IMR-90 (cell line): ENCODE results near the gene ZNF639. TPM values are rescaled to one million over a fixed set of nuclear protein-coding genes. Genes with fewer than 3 reads are reported as not detected.

Experiments used
- ATAC-seq: fragments of 200-7000 bp; cut with Tn5 transposase; 2 replicates; pipeline ENCODE4 v1.9.1; 2020; ENCODE audit warnings: low read depth, mild to moderate bottlenecking, moderate library complexity
- BruUV-seq: library from RNA; stranded (reverse); fragments of 400-500 nt; replicated peaks from 2 replicates; lab custom pipeline; 2021; lab: Mats Ljungman, UMichigan
- CTCF ChIA-PET: fragments of 300-600 bp; formaldehyde crosslinking; extraction: SDS; loops from one replicate; lab custom pipeline; 2021; ENCODE audit warnings: antibody characterized with exemption; lab: Yijun Ruan, JAX
- POLR2A ChIA-PET: fragments of 300-600 bp; sonication (Branson Sonifier 250); formaldehyde crosslinking; loops from one replicate; lab custom pipeline; 2022; ENCODE audit warnings: antibody characterized with exemption; ENCODE audit not compliant: unreplicated experiment; lab: Charles Lee
- DNase-seq: peaks from one replicate; pipeline ENCODE4 v3.0.0; 2013
- H2AFZ ChIP-seq: replicated peaks from 2 replicates; pipeline ENCODE3; 2013; ENCODE audit warnings: low read length, mild to moderate bottlenecking; ENCODE audit not compliant: poor library complexity
- H2AK5ac ChIP-seq: 2 replicates; pipeline ENCODE4 v1.6.1; 2013; ENCODE audit warnings: low read depth, low read length, inconsistent platforms
- H2AK9ac ChIP-seq: replicated peaks from 2 replicates; pipeline ENCODE3; 2013; ENCODE audit warnings: mild to moderate bottlenecking, low read depth, low read length, moderate library complexity; ENCODE audit not compliant: poor library complexity
- H2BK120ac ChIP-seq: 2 replicates; pipeline ENCODE4 v1.6.1; 2013; ENCODE audit warnings: low read depth, low read length, inconsistent platforms
- H2BK15ac ChIP-seq: 3 replicates; pipeline ENCODE4 v1.6.1; 2013; ENCODE audit warnings: low read depth, low read length, inconsistent platforms
- H2BK20ac ChIP-seq: 2 replicates; pipeline ENCODE4 v1.6.1; 2013; ENCODE audit warnings: low read depth, mild to moderate bottlenecking, inconsistent platforms, low read length, moderate library complexity
- H2BK5ac ChIP-seq: 2 replicates; pipeline ENCODE4 v1.6.1; 2013; ENCODE audit warnings: mild to moderate bottlenecking, low read depth, low read length, inconsistent platforms; ENCODE audit not compliant: poor library complexity, severe bottlenecking
- H3K14ac ChIP-seq: replicated peaks from 2 replicates; pipeline ENCODE4 v1.6.1; 2013; ENCODE audit warnings: low read depth, low read length, inconsistent platforms
- H3K18ac ChIP-seq: 2 replicates; pipeline ENCODE4 v1.6.1; 2013; ENCODE audit warnings: low read depth, low read length, control low read depth
- H3K23ac ChIP-seq: 2 replicates; pipeline ENCODE4 v1.6.1; 2013; ENCODE audit warnings: low read depth, low read length, inconsistent platforms
- H3K27ac ChIP-seq: 2 replicates; pipeline ENCODE4 v1.5.1; 2013; ENCODE audit warnings: mild to moderate bottlenecking, control low read depth, low read length; ENCODE audit not compliant: insufficient read depth
- H3K27me3 ChIP-seq: 2 replicates; pipeline ENCODE4 v1.6.1; 2013; ENCODE audit warnings: low read length; ENCODE audit not compliant: control insufficient read depth, insufficient read depth
- H3K36me3 ChIP-seq: 2 replicates; pipeline ENCODE4 v1.6.1; 2013; ENCODE audit warnings: low read length, mixed read lengths; ENCODE audit not compliant: control insufficient read depth, insufficient read depth
- H3K4ac ChIP-seq: 2 replicates; pipeline ENCODE4 v1.6.1; 2013; ENCODE audit warnings: low read depth, low read length, inconsistent platforms
- H3K4me1 ChIP-seq: 2 replicates; pipeline ENCODE4 v1.6.1; 2013; ENCODE audit warnings: low read length, mixed read lengths; ENCODE audit not compliant: control insufficient read depth, insufficient read depth
- H3K4me2 ChIP-seq: 2 replicates; pipeline ENCODE4 v1.6.1; 2013; ENCODE audit warnings: low read depth, mild to moderate bottlenecking, control low read depth, low read length, moderate library complexity
- H3K4me3 ChIP-seq: 2 replicates; pipeline ENCODE4 v1.5.1; 2013; ENCODE audit warnings: low read depth, mild to moderate bottlenecking, control low read depth, low read length, moderate library complexity; ENCODE audit not compliant: insufficient read depth
- H3K56ac ChIP-seq: 2 replicates; pipeline ENCODE4 v1.6.1; 2013; ENCODE audit warnings: low read length, inconsistent platforms; ENCODE audit not compliant: insufficient read depth; ENCODE audit errors: extremely low read depth
- H3K79me1 ChIP-seq, 2 experiments: 2 replicates each; pipeline ENCODE4 v1.6.1; 2013; ENCODE audit warnings: low read length in 2 of 2, inconsistent platforms in 1 of 2, low read depth in 1 of 2
- H3K9ac ChIP-seq: 2 replicates; pipeline ENCODE4 v1.6.1; 2013; ENCODE audit warnings: low read depth, low read length, control low read depth
- H3K9me1 ChIP-seq: 2 replicates; pipeline ENCODE4 v1.6.1; 2013; ENCODE audit warnings: low read length, inconsistent platforms; ENCODE audit not compliant: insufficient read depth
- H3K9me3 ChIP-seq: 2 replicates; pipeline ENCODE4 v1.6.1; 2013; ENCODE audit warnings: low read length; ENCODE audit not compliant: control insufficient read depth, insufficient read depth
- H4K20me1 ChIP-seq: 2 replicates; pipeline ENCODE4 v1.6.1; 2013; ENCODE audit warnings: low read length, inconsistent platforms; ENCODE audit not compliant: insufficient read depth
- H4K5ac ChIP-seq: 2 replicates; pipeline ENCODE4 v1.6.1; 2013; ENCODE audit warnings: mild to moderate bottlenecking, low read depth, low read length, control low read depth
- H4K8ac ChIP-seq, 2 experiments: 2 replicates each; pipeline ENCODE4 v1.6.1; 2013; ENCODE audit warnings: low read depth in 2 of 2, low read length in 2 of 2, control low read depth in 1 of 2, inconsistent platforms in 1 of 2
- H4K91ac ChIP-seq: 2 replicates; pipeline ENCODE4 v1.6.1; 2013; ENCODE audit warnings: low read depth, low read length, inconsistent platforms; ENCODE audit not compliant: insufficient read depth
- BHLHE40 ChIP-seq: fragments of 150-350 bp; IDR thresholded peaks from 2 replicates; pipeline ENCODE4 v1.6.1; 2016; ENCODE audit warnings: mild to moderate bottlenecking, low read depth, low read length
- MAFK ChIP-seq: IDR thresholded peaks from 2 replicates; pipeline ENCODE4 v1.6.1; 2012; ENCODE audit warnings: low read depth, low read length, improper control_type of control experiment
- MXI1 ChIP-seq: IDR thresholded peaks from 2 replicates; pipeline ENCODE4 v1.6.1; 2012; ENCODE audit warnings: low read depth, mild to moderate bottlenecking, low read length, moderate library complexity, borderline replicate concordance
- POLR2A ChIP-seq: IDR thresholded peaks from 2 replicates; pipeline ENCODE4 v1.6.1; 2012; ENCODE audit warnings: mild to moderate bottlenecking, low read depth, low read length
- RAD21 ChIP-seq: IDR thresholded peaks from 2 replicates; pipeline ENCODE4 v1.6.1; 2012; ENCODE audit warnings: low read length, improper control_type of control experiment
- RFX5 ChIP-seq: IDR thresholded peaks from 2 replicates; pipeline ENCODE4 v1.8.0; 2012; ENCODE audit warnings: low read depth, mild to moderate bottlenecking, low read length, moderate library complexity
- SMC3 ChIP-seq: fragments of 150-350 bp; IDR thresholded peaks from 2 replicates; pipeline ENCODE4 v1.6.1; 2016; ENCODE audit warnings: low read depth, mild to moderate bottlenecking, antibody characterized with exemption, low read length, moderate library complexity
- WGBS, 2 experiments: methylation state at CpG; one replicate each; pipeline versions ENCODE4 v1.1.5 to v1.1.7; 2013; ENCODE audit warnings: missing lambda C conversion rate in 2 of 2; ENCODE audit not compliant: insufficient read length in 1 of 2; ENCODE audit errors: extremely low coverage in 2 of 2; 5-methylcytosine and 5-hydroxymethylcytosine counted together
- dilution Hi-C: fragments of 300-500 bp; cut with HindIII; formaldehyde crosslinking; loops from one replicate; pipeline ENCODE4 v1.14.3; 2018; ENCODE audit warnings: low sequenced_read_pairs; ENCODE audit not compliant: unreplicated experiment
- in situ Hi-C: fragments of 300-500 bp; cut with MboI; formaldehyde crosslinking; loops from 3 replicates; pipeline ENCODE4 v1.14.3; 2019; ENCODE audit warnings: low sequenced_read_pairs, inconsistent platforms, mixed read lengths
- intact Hi-C: fragments of 100-400 bp; cut with micrococcal nuclease; formaldehyde crosslinking; loops from 2 replicates; pipeline ENCODE4 v1.10.0; 2022
- polyA plus RNA-seq, 3 experiments: library from polyadenylated mRNA; depleted of rRNA; stranded (reverse); fragments of >200 nt; gene quantifications; 2 replicates each; pipeline ENCODE4 v1.2.3, GENCODE V29; 2012; ENCODE audit warnings: low replicate concordance in 1 of 3
- total RNA-seq: library from RNA; depleted of rRNA; stranded (reverse); fragments of >200 nt; gene quantifications from 2 replicates; pipeline ENCODE4 v1.2.3, GENCODE V29; 2012

Gene ZNF639
- total and polyA plus RNA-seq, 2 of the 4 experiments (the other 2 are of a cell fraction), result 15.9 to 50.5 TPM

DNA sequence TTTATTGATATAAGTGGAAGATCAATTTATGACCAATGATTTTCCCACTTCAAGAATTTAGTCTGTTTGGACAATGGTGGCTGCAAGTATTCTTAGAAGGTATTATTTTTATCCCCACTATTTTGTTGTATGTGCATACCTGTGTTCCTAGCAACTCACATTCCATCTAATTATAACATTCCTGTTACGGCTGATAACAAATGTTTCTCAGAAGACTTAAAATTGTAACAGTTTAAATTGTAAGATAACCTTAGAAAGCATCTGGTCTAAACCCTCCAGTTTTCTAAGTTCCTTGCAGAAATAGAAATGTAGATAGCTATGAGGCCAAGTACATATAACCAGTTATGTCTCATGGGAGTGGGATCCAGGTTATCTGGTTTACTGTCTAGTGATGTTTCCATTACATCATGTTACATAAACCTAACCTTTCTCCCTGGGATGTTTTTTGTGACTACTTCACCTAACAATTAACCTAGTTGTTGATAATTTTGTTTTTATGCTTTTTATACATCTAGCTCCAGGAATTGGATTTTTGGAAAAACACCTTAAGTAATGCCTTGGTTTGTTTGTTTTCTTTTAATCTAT, 13.6 kb downstream of the ZNF639 start:
- Histone ChIP-seq H2BK5ac (no peak overlapping the region), H3K56ac (no peak overlapping the region), H3K79me1 (peaks cover 8 to 11% of the 10 kb centered on the region in 2 experiments), H4K20me1 (no peaks in the 10 kb centered on the region), H3K27ac (no peak overlapping the region), H3K23ac (no peak overlapping the region), H3K27me3 (no peaks in the 10 kb centered on the region), H3K4ac (no peak overlapping the region), H2AK9ac (no peak overlapping the region), H2BK15ac (no peak overlapping the region), H3K4me1 (no peaks in the 10 kb centered on the region), H3K18ac (no peak overlapping the region), H3K9ac (no peak overlapping the region), H2BK120ac (no peak overlapping the region), H2BK20ac (no peak overlapping the region), H4K8ac (no peak overlapping the region), H3K9me1 (0 out of 2 replicates have a peak, but pooled peaks cover 4% of the 10 kb centered on the region), H4K91ac (no peak overlapping the region), H3K14ac (no peak overlapping the region), H2AFZ (no peak overlapping the region), H3K9me3 (no peaks in the 10 kb centered on the region), H3K4me2 (no peak overlapping the region), H2AK5ac (no peak overlapping the region), H4K5ac (no peak overlapping the region), H3K4me3 (no peak overlapping the region), H3K36me3 (peaks cover 20% of the 10 kb centered on the region)
- dilution Hi-C loops (no loop called here), in situ Hi-C loops (loop anchor here (10.0 kb wide), 1 partner anchor 218 kb away; no protein-coding TSS in a partner anchor), intact Hi-C loops (no loop called here)
- TF ChIP-seq SMC3 (no peak), RFX5 (no peak), POLR2A (no peak), RAD21 (no peak), MXI1 (no peak), MAFK (no peak), BHLHE40 (no peak)
- ChIA-PET CTCF (no interaction called here), POLR2A (no interaction called here)
- whole genome bisulfite sequencing, 2 experiments, result no CpG with 5 or more reads among the region's 1 CpG
- DNase-seq, result no peak
- no peak for ATAC-seq
- BruUV-seq, result no TSS peak
